Stimulated activated CD4-positive, alpha-beta T cell treated with anti-CD3 and anti-CD28 coated beads, Interleukin-4, amount 100 ng/mL, for 4 hours (primary cell): Measurements from ENCODE around the gene CLHC1.
"Not testable (repeated sequence)": the region's sequence is repeated elsewhere in the genome, so short reads cannot be mapped to it uniquely, and the experiment has no call there.

Experiments
- DNase-seq, 2 experiments: peaks; one replicate each; pipeline ENCODE4 v3.0.0-alpha.2; 2020

The CLHC1 gene

DNA sequence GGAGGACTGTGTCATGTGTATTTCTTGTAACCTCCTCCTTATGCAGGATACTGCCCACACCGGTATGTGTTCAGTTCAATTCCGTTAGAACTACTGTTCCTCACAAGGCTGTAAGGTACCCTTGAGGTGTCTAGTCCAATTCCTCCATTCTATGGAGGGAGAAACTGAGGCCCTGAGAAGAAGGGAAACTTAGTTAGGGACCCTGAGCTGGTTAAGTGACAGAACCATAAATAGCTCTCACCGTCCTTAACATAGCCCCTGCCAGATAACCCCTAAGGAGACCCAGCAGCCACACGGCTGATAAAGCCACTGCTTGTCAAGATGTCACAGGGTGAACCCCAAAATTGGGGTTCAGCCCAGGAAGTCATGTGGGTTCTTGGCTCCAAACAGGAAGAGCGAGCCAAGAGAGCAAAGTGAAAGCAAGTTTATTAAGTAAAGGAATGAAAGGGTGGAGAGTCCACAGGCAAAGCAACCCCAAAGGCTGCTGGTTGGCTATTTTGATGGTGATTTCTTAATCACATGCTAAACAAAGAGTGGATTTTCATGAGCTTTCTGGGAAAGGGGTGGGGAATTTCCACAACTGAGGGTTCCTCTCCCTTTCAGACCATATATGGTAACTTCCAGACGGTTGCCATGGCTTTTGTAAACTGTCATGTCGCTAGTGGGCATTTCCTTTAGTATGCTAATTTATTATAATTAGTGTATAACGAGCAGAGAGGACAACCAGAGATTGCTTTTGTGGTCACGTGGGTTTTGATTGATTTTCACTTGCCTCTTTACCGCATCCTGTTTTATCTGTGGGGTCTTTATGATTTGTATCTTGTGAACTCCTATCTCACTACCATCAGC, 98.4 kb downstream of the CLHC1 start:
- DNase-seq, result peak; percentile 3 to 48

- DNase-seq, result no peak
Observed at GRCh38 chr2:55130849-55131248, 101.2 kb downstream of the CLHC1 start.

DNA sequence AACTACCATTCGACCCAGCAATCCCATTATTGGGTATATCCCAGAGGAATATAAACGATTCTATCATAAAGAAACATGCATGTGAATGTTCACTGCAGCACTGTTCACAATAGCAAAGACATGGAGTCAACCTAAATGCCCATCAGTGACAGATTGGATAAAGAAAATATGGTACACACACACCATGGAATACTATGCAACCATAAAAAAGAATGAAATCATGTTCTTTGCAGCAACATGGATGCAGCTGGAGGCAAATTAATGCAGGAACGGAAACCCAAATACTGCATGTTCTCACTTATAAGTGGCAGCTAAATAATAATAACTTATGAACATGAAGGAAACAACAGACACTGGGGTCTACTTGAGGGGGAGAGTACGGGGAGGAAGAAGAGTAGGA, 105.5 kb downstream of the CLHC1 start:
- DNase-seq, result not testable (repeated sequence)
